Transverse colon (tissue), 4 donors: ENCODE data around the gene STX8.

Experiments used
- EP300 ChIP-seq: sonication (generic); formaldehyde crosslinking; IDR thresholded peaks from one replicate; pipeline ENCODE4 v1.6.1; 2017; ENCODE audit warnings: antibody characterized with exemption, low read depth
- POLR2A ChIP-seq: fragments of 450-650 bp; IDR thresholded peaks from one replicate; pipeline ENCODE4 v1.6.1; 2016; ENCODE audit warnings: antibody characterized with exemption, mild to moderate bottlenecking, moderate library complexity
- POLR2AphosphoS5 ChIP-seq, 3 donors: sonication (generic); formaldehyde crosslinking; IDR thresholded peaks; one replicate each; pipeline ENCODE4 v1.6.1; 2016; ENCODE audit warnings: antibody characterized with exemption in 3 of 3
- TF ChIP-seq, protein P1 (sequence below), 5 experiments: fragments of 200-600 bp in 3 of 5; fragments of 450-650 bp in 2 of 5; sonication (generic) in 3 of 5; IDR thresholded peaks; 1 replicate in 2 of 5; 2 replicates in 3 of 5; pipeline ENCODE4 v1.5.1; 2016 to 2017; ENCODE audit warnings: antibody characterized with exemption in 5 of 5, inconsistent platforms in 3 of 5, mild to moderate bottlenecking in 2 of 5, moderate library complexity in 1 of 5

DNA sequence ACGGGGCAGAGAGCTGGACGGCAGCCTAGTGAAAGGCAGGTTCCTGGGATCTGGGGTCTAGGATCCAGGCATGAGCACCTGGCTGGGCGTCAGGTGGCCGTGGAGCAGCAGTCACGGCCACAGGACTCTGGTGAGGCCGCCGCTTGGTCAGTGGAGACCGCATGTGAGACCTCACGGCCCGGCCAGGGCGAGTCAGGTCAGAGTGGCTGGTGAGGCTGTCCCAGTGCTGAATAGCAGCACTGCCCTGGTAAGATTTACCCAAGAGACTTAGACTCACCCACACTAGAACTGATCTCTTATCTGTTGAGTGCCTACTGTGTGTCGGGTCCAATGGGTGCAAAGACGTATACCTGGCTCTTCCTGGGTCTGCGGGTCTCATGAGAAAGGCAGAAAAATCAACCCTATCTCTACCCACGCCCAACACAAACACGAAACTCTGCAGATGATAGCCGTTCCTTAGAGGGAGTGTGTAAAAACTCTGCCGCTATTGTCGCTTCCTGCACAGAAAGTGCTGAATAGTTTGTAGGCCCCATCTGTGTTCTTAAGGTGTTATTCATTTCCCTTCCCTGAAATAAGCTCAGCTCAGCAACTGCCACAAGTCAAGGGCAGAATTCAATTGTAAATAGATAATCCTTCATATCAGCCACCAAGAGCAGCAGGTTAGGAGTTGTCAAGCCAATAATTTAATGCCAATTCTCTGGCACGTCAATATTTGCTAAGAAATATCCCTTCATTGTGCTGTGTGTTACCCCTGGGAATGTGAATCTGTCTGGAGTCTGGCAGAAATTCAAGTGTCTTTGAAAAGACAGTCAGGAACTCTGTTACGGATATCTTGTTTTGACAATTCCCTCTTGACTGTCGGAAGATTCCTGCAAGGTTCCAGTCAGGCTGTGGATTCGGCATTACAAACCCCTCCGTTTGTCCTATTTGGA, 314.3 kb downstream of the STX8 start:
- TF ChIP-seq, protein P1, sequence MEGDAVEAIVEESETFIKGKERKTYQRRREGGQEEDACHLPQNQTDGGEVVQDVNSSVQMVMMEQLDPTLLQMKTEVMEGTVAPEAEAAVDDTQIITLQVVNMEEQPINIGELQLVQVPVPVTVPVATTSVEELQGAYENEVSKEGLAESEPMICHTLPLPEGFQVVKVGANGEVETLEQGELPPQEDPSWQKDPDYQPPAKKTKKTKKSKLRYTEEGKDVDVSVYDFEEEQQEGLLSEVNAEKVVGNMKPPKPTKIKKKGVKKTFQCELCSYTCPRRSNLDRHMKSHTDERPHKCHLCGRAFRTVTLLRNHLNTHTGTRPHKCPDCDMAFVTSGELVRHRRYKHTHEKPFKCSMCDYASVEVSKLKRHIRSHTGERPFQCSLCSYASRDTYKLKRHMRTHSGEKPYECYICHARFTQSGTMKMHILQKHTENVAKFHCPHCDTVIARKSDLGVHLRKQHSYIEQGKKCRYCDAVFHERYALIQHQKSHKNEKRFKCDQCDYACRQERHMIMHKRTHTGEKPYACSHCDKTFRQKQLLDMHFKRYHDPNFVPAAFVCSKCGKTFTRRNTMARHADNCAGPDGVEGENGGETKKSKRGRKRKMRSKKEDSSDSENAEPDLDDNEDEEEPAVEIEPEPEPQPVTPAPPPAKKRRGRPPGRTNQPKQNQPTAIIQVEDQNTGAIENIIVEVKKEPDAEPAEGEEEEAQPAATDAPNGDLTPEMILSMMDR (IDR thresholded peaks at IDR 0.05) = no peak
- TF ChIP-seq POLR2A = no peak
- no peak for TF ChIP-seq POLR2AphosphoS5 (IDR thresholded peaks at IDR 0.05)
- no peak for TF ChIP-seq EP300
